HG02678 (cell line): Measurements from ENCODE around the gene ZNF837.

Experiments
- ATAC-seq: cut with Tn5 transposase; IDR thresholded peaks from one replicate; pipeline ENCODE4 v1.9.1; 2021; ENCODE audit warnings: mild to moderate bottlenecking, moderate library complexity; ENCODE audit not compliant: unreplicated experiment

Gene ZNF837

GRCh38 chr19:58372311-58373133 lies 8.3 kb downstream of the ZNF837 start:
- no peak for ATAC-seq

GRCh38 chr19:58368561-58369360 lies 12.1 kb downstream of the ZNF837 start:
- ATAC-seq = no peak

GRCh38 chr19:58367698-58368454 lies 13.0 kb downstream of the ZNF837 start:
- ATAC-seq = no peak

GRCh38 chr19:58366585-58367430 lies 14.0 kb downstream of the ZNF837 start:
- no peak for ATAC-seq

- ATAC-seq = no peak
Observed at GRCh38 chr19:58364146-58364545, 16.7 kb downstream of the ZNF837 start.

GRCh38 chr19:58362272-58362994 lies 18.4 kb downstream of the ZNF837 start, which contains the start of gene ZNF497:
ZNF497 (minus strand) TSS chr19:58362751; CDS start chr19:58357635, 5,116 bp downstream.
- ATAC-seq = peak; percentile 87

GRCh38 chr19:58361900-58362271 lies 18.9 kb downstream of the ZNF837 start:
- ATAC-seq = no peak

GRCh38 chr19:58357481-58358145 lies 23.2 kb downstream of the ZNF837 start:
- ATAC-seq = no peak

- no peak for ATAC-seq
Observed at GRCh38 chr19:58356766-58357480, 23.9 kb downstream of the ZNF837 start.

GRCh38 chr19:58355908-58356765 lies 24.7 kb downstream of the ZNF837 start:
- ATAC-seq = no peak

- no peak for ATAC-seq
Observed at GRCh38 chr19:58355215-58355796, 25.5 kb downstream of the ZNF837 start.

GRCh38 chr19:58354478-58355030 lies 26.3 kb downstream of the ZNF837 start:
- no peak for ATAC-seq

GRCh38 chr19:58353717-58354477 lies 26.9 kb downstream of the ZNF837 start:
- no peak for ATAC-seq

- no peak for ATAC-seq
Observed at GRCh38 chr19:58352760-58353671, 27.8 kb downstream of the ZNF837 start, which contains the start of gene A1BG. A1BG (minus strand) TSS chr19:58353492; CDS start chr19:58353437, 55 bp downstream.
